ENCODE data around the gene ARV1. TPM values are rescaled to one million over a fixed set of nuclear protein-coding genes. Genes with fewer than 3 reads are reported as not detected.
"Not testable (repeated sequence)": the region's sequence is repeated elsewhere in the genome, so short reads cannot be mapped to it uniquely, and the experiment has no call there.

ARV1 gene
- total RNA-seq, 1 donor: 20.3 TPM

GRCh38 chr1:231021540-231022031 is 42.7 kb downstream of the ARV1 start:
- Histone ChIP-seq H3K27ac (ENCODE audit: low read depth, low read length) (no peak overlapping the region), H3K9me3 (ENCODE audit: low read depth, low read length) (no peaks in the 10 kb centered on the region), H3K79me2 (ENCODE audit: insufficient read depth, low read length) (no peaks in the 10 kb centered on the region), H3K4me3 (ENCODE audit: insufficient read depth, low read length) (no peak overlapping the region), H2AFZ (ENCODE audit: low read length) (no peak overlapping the region), H3K36me3 (ENCODE audit: insufficient read depth, low read length) (no peaks in the 10 kb centered on the region), H3K4me1 (ENCODE audit: insufficient read depth, low read length) (no peaks in the 10 kb centered on the region), H3K27me3 (ENCODE audit: insufficient read depth, low read length) (no peaks in the 10 kb centered on the region), H3K4me2 (ENCODE audit: insufficient read depth, low read length) (no peak overlapping the region), H4K20me1 (ENCODE audit: insufficient read depth, low read length) (no peaks in the 10 kb centered on the region)
- no peak for TF ChIP-seq CTCF (IDR thresholded peaks at IDR 0.05; ENCODE audit: extremely low read depth, low read depth, low read length)
- DNase-seq (ENCODE audit: insufficient read length, low spot score, missing footprints): peak; percentile 78

- H4K20me1 ChIP-seq (ENCODE audit: insufficient read depth, low read length); H3K4me1 ChIP-seq (ENCODE audit: insufficient read depth, low read length); H3K4me3 ChIP-seq (ENCODE audit: insufficient read depth, low read length); DNase-seq (ENCODE audit: insufficient read length, low spot score, missing footprints); H3K4me2 ChIP-seq (ENCODE audit: insufficient read depth, low read length); H3K36me3 ChIP-seq (ENCODE audit: insufficient read depth, low read length); H3K79me2 ChIP-seq (ENCODE audit: insufficient read depth, low read length); H2AFZ ChIP-seq (ENCODE audit: low read length); H3K9me3 ChIP-seq (ENCODE audit: low read depth, low read length); H3K27ac ChIP-seq (ENCODE audit: low read depth, low read length); H3K27me3 ChIP-seq (ENCODE audit: insufficient read depth, low read length): not testable (repeated sequence)
Observed at GRCh38 chr1:231022543-231022942, 43.6 kb downstream of the ARV1 start.

GRCh38 chr1:231023150-231023549 is 44.3 kb downstream of the ARV1 start:
- Histone ChIP-seq H3K79me2 (ENCODE audit: insufficient read depth, low read length) (no peaks in the 10 kb centered on the region), H3K4me1 (ENCODE audit: insufficient read depth, low read length) (no peaks in the 10 kb centered on the region), H3K4me3 (ENCODE audit: insufficient read depth, low read length) (no peak overlapping the region), H2AFZ (ENCODE audit: low read length) (no peak overlapping the region), H3K27me3 (ENCODE audit: insufficient read depth, low read length) (no peaks in the 10 kb centered on the region), H3K4me2 (ENCODE audit: insufficient read depth, low read length) (no peak overlapping the region), H3K27ac (ENCODE audit: low read depth, low read length) (no peak overlapping the region), H3K36me3 (ENCODE audit: insufficient read depth, low read length) (no peaks in the 10 kb centered on the region), H3K9me3 (ENCODE audit: low read depth, low read length) (no peaks in the 10 kb centered on the region), H4K20me1 (ENCODE audit: insufficient read depth, low read length) (no peaks in the 10 kb centered on the region)
- DNase-seq (ENCODE audit: insufficient read length, low spot score, missing footprints): no peak
- no peak for TF ChIP-seq CTCF (IDR thresholded peaks at IDR 0.05; ENCODE audit: extremely low read depth, low read depth, low read length)

GRCh38 chr1:231026576-231026975 is 47.7 kb downstream of the ARV1 start:
- no peaks in the 10 kb centered on the region for H3K36me3 ChIP-seq (ENCODE audit: insufficient read depth, low read length)
- H3K4me2 ChIP-seq (ENCODE audit: insufficient read depth, low read length): no peak overlapping the region
- H3K4me1 ChIP-seq (ENCODE audit: insufficient read depth, low read length): no peaks in the 10 kb centered on the region
- H3K4me3 ChIP-seq (ENCODE audit: insufficient read depth, low read length): no peak overlapping the region
- no peak for TF ChIP-seq CTCF (IDR thresholded peaks at IDR 0.05; ENCODE audit: extremely low read depth, low read depth, low read length)
- H3K79me2 ChIP-seq (ENCODE audit: insufficient read depth, low read length): no peaks in the 10 kb centered on the region
- H3K27me3 ChIP-seq (ENCODE audit: insufficient read depth, low read length): no peaks in the 10 kb centered on the region
- no peaks in the 10 kb centered on the region for H3K9me3 ChIP-seq (ENCODE audit: low read depth, low read length)
- DNase-seq (ENCODE audit: insufficient read length, low spot score, missing footprints): no peak
- no peak overlapping the region for H3K27ac ChIP-seq (ENCODE audit: low read depth, low read length)
- H2AFZ ChIP-seq (ENCODE audit: low read length): no peak overlapping the region
- H4K20me1 ChIP-seq (ENCODE audit: insufficient read depth, low read length): no peaks in the 10 kb centered on the region

Data from osteoblast (primary cell).